ENCODE data around the gene STIM2. TPM values are rescaled to one million over a fixed set of nuclear protein-coding genes. Genes with fewer than 3 reads are reported as not detected.

The STIM2 gene
- total RNA-seq, 1 experiment from 2014 or later: 203 TPM

DNA sequence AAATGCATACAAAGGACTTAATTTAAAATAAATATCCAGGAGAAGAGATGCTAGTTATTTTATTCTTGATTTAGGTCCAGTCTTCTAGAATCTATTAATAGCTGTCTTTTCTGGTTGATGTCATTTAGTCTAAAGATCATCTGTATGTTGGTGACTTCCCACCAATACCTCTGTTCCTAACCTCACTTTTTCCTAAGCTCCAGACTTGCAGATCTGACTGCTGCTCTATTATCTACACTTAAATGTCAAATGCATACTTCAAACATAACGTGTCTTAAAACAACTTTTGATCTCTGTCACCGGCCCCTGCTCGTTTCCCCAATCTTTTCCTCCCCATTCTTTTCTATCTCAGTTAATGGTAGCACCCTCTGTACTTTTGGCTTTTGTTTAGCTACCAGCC lies 133.3 kb downstream of the STIM2 start:
- H3K79me2 ChIP-seq (ENCODE audit: low read length): peaks cover 87% of the 10 kb centered on the region
- DNase-seq: no peak
- peak overlapping the region; percentile 96 for H3K27ac ChIP-seq (ENCODE audit: low read length)

DNA sequence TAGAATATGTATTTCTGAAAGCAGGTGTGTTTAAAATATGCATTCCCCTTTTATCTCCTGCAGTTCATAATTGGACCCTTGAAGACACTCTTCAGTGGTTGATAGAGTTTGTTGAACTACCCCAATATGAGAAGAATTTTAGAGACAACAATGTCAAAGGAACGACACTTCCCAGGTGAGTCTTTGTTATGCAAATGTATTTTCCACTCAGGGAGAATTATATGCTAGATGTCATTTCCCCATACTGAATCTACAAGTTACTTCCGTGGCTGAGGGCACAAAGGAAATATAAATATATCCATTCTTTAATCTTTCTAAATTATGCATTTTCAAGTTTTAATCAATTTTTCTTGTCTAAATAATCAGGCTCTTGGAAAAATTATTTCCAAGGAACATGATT lies 134.7 kb downstream of the STIM2 start:
- peak overlapping the region; percentile 18 for H3K4me2 ChIP-seq (ENCODE audit: low read depth, low read length, poor library complexity, severe bottlenecking)
- no peak for DNase-seq

More for the DNA sequence above, 133.3 kb downstream of the STIM2 start:
- Histone ChIP-seq H4K20me1 (ENCODE audit: insufficient read depth, low read depth, low read length) (no peaks in the 10 kb centered on the region), H3K9me3 (ENCODE audit: low read length) (peaks cover 3% of the 10 kb centered on the region; the same call in 1 of the 2 replicates), H3K36me3 (ENCODE audit: insufficient read depth, low read length) (peaks cover 24% of the 10 kb centered on the region; the same call in 1 of the 2 replicates), H3K4me2 (ENCODE audit: low read depth, low read length, poor library complexity, severe bottlenecking) (peak overlapping the region; percentile 79), H3K27me3 (ENCODE audit: low read length) (no peaks in the 10 kb centered on the region), H3K4me1 (ENCODE audit: low read length) (peaks cover 71% of the 10 kb centered on the region), H2AFZ (ENCODE audit: low read length) (no peak overlapping the region), H3K4me3 (ENCODE audit: low read length) (peak overlapping the region; percentile 54; the same call in 1 of the 2 replicates), H3K9ac (ENCODE audit: low read length) (0 out of 2 replicates have a peak overlapping the region, but pooled peaks have one; percentile 55), H3K9me2 (replicated peaks; ENCODE audit: insufficient read depth, low read length) (no peaks in the 10 kb centered on the region)

DNA sequence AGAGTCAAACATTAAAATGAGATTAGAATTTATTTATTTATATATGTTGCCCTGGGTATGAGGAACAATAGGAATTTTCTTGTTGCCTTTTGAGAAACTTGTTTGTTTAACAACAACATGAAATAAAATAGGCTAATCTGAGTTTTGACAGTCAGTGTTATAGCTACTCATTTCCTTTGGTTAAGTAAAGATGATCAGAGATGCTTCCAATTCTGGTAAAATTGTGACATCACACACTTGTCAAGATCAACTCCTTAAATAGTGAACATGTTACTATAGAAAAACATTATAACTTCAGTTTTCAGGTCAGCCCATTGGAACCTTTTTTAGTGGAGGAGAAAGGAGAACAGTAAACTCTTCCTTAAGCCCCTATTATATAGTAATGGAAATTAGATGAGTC lies 136.1 kb downstream of the STIM2 start:
- no peaks in the 10 kb centered on the region for H3K9me2 ChIP-seq (replicated peaks; ENCODE audit: insufficient read depth, low read length)
- H4K20me1 ChIP-seq (ENCODE audit: insufficient read depth, low read depth, low read length): no peaks in the 10 kb centered on the region
- no peak overlapping the region for H2AFZ ChIP-seq (ENCODE audit: low read length)
- no peak overlapping the region for H3K4me3 ChIP-seq (ENCODE audit: low read length)
- no peaks in the 10 kb centered on the region for H3K9me3 ChIP-seq (ENCODE audit: low read length)
- no peak for DNase-seq
- 0 out of 2 replicates have a peak overlapping the region, but pooled peaks have one; percentile 2 for H3K27ac ChIP-seq (ENCODE audit: low read length)
- no peaks in the 10 kb centered on the region for H3K27me3 ChIP-seq (ENCODE audit: low read length)
- H3K79me2 ChIP-seq (ENCODE audit: low read length): peaks cover 84% of the 10 kb centered on the region
- H3K4me1 ChIP-seq (ENCODE audit: low read length): peaks cover 66% of the 10 kb centered on the region
- peaks cover 20% of the 10 kb centered on the region; the same call in 1 of the 2 replicates for H3K36me3 ChIP-seq (ENCODE audit: insufficient read depth, low read length)
- H3K4me2 ChIP-seq (ENCODE audit: low read depth, low read length, poor library complexity, severe bottlenecking): no peak overlapping the region
- H3K9ac ChIP-seq (ENCODE audit: low read length): no peak overlapping the region

More for the DNA sequence above, 134.7 kb downstream of the STIM2 start:
- no peaks in the 10 kb centered on the region for H4K20me1 ChIP-seq (ENCODE audit: insufficient read depth, low read depth, low read length)
- peaks cover 19% of the 10 kb centered on the region; the same call in 1 of the 2 replicates for H3K36me3 ChIP-seq (ENCODE audit: insufficient read depth, low read length)
- no peak overlapping the region for H3K9ac ChIP-seq (ENCODE audit: low read length)
- peaks cover 1% of the 10 kb centered on the region; the same call in 1 of the 2 replicates for H3K9me3 ChIP-seq (ENCODE audit: low read length)
- peaks cover 86% of the 10 kb centered on the region for H3K79me2 ChIP-seq (ENCODE audit: low read length)
- no peak overlapping the region for H3K4me3 ChIP-seq (ENCODE audit: low read length)
- peak overlapping the region; percentile 96 for H3K27ac ChIP-seq (ENCODE audit: low read length)
- no peaks in the 10 kb centered on the region for H3K9me2 ChIP-seq (replicated peaks; ENCODE audit: insufficient read depth, low read length)
- peaks cover 67% of the 10 kb centered on the region for H3K4me1 ChIP-seq (ENCODE audit: low read length)
- no peaks in the 10 kb centered on the region for H3K27me3 ChIP-seq (ENCODE audit: low read length)
- H2AFZ ChIP-seq (ENCODE audit: low read length): no peak overlapping the region

GRCh38 chr4:26999689-27000088 lies 139.0 kb downstream of the STIM2 start:
- no peak for DNase-seq
- H3K9me3 ChIP-seq (ENCODE audit: low read length): no peaks in the 10 kb centered on the region
- peak overlapping the region; percentile 52 for H3K27ac ChIP-seq (ENCODE audit: low read length)
- peaks cover 85% of the 10 kb centered on the region for H3K79me2 ChIP-seq (ENCODE audit: low read length)
- no peaks in the 10 kb centered on the region for H3K9me2 ChIP-seq (replicated peaks; ENCODE audit: insufficient read depth, low read length)
- no peaks in the 10 kb centered on the region for H4K20me1 ChIP-seq (ENCODE audit: insufficient read depth, low read depth, low read length)
- no peak overlapping the region for H3K4me3 ChIP-seq (ENCODE audit: low read length)
- peaks cover 38% of the 10 kb centered on the region; the same call in 1 of the 2 replicates for H3K36me3 ChIP-seq (ENCODE audit: insufficient read depth, low read length)
- H2AFZ ChIP-seq (ENCODE audit: low read length): no peak overlapping the region
- no peak overlapping the region for H3K4me2 ChIP-seq (ENCODE audit: low read depth, low read length, poor library complexity, severe bottlenecking)
- H3K9ac ChIP-seq (ENCODE audit: low read length): no peak overlapping the region
- no peaks in the 10 kb centered on the region for H3K27me3 ChIP-seq (ENCODE audit: low read length)
- H3K4me1 ChIP-seq (ENCODE audit: low read length): peaks cover 66% of the 10 kb centered on the region

GRCh38 chr4:27000122-27000521 lies 139.5 kb downstream of the STIM2 start:
- H3K4me2 ChIP-seq (ENCODE audit: low read depth, low read length, poor library complexity, severe bottlenecking): no peak overlapping the region
- peaks cover 34% of the 10 kb centered on the region; the same call in 1 of the 2 replicates for H3K36me3 ChIP-seq (ENCODE audit: insufficient read depth, low read length)
- H3K9me3 ChIP-seq (ENCODE audit: low read length): no peaks in the 10 kb centered on the region
- no peak for DNase-seq
- H3K4me3 ChIP-seq (ENCODE audit: low read length): no peak overlapping the region
- peaks cover 64% of the 10 kb centered on the region for H3K4me1 ChIP-seq (ENCODE audit: low read length)
- no peaks in the 10 kb centered on the region for H3K27me3 ChIP-seq (ENCODE audit: low read length)
- no peaks in the 10 kb centered on the region for H3K9me2 ChIP-seq (replicated peaks; ENCODE audit: insufficient read depth, low read length)
- no peak overlapping the region for H2AFZ ChIP-seq (ENCODE audit: low read length)
- H3K9ac ChIP-seq (ENCODE audit: low read length): no peak overlapping the region
- no peaks in the 10 kb centered on the region for H4K20me1 ChIP-seq (ENCODE audit: insufficient read depth, low read depth, low read length)
- peak overlapping the region; percentile 52 for H3K27ac ChIP-seq (ENCODE audit: low read length)
- peaks cover 80% of the 10 kb centered on the region for H3K79me2 ChIP-seq (ENCODE audit: low read length)

DNA sequence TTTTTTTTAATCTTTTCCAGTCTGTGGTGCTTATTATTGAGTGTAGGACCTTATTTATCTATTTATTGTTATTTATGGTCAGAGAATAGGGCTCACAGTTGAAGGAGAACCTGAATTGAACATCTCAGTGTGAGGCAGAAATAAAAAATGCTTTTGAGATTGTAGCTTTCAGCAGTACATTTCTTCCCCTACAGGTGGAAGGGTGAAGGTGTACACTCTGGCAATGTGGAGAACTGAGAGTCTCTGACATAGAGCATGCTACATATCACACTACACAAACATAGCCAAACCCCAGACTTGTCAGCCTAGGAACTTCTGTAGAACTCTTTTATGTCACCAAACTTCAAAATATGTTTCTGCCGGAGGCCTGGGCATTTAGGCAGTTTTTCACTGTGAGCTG lies 140.2 kb downstream of the STIM2 start:
- H3K4me3 ChIP-seq (ENCODE audit: low read length): no peak overlapping the region
- H3K79me2 ChIP-seq (ENCODE audit: low read length): peaks cover 80% of the 10 kb centered on the region
- no peak overlapping the region for H3K9ac ChIP-seq (ENCODE audit: low read length)
- no peak overlapping the region for H3K4me2 ChIP-seq (ENCODE audit: low read depth, low read length, poor library complexity, severe bottlenecking)
- H3K9me3 ChIP-seq (ENCODE audit: low read length): no peaks in the 10 kb centered on the region
- no peak overlapping the region for H2AFZ ChIP-seq (ENCODE audit: low read length)
- H3K27ac ChIP-seq (ENCODE audit: low read length): peak overlapping the region; percentile 52; the same call in 1 of the 2 replicates
- DNase-seq: peak; percentile 72
- no peaks in the 10 kb centered on the region for H3K9me2 ChIP-seq (replicated peaks; ENCODE audit: insufficient read depth, low read length)
- peaks cover 28% of the 10 kb centered on the region; the same call in 1 of the 2 replicates for H3K36me3 ChIP-seq (ENCODE audit: insufficient read depth, low read length)
- H3K27me3 ChIP-seq (ENCODE audit: low read length): no peaks in the 10 kb centered on the region
- H3K4me1 ChIP-seq (ENCODE audit: low read length): peaks cover 64% of the 10 kb centered on the region
- no peaks in the 10 kb centered on the region for H4K20me1 ChIP-seq (ENCODE audit: insufficient read depth, low read depth, low read length)

DNA sequence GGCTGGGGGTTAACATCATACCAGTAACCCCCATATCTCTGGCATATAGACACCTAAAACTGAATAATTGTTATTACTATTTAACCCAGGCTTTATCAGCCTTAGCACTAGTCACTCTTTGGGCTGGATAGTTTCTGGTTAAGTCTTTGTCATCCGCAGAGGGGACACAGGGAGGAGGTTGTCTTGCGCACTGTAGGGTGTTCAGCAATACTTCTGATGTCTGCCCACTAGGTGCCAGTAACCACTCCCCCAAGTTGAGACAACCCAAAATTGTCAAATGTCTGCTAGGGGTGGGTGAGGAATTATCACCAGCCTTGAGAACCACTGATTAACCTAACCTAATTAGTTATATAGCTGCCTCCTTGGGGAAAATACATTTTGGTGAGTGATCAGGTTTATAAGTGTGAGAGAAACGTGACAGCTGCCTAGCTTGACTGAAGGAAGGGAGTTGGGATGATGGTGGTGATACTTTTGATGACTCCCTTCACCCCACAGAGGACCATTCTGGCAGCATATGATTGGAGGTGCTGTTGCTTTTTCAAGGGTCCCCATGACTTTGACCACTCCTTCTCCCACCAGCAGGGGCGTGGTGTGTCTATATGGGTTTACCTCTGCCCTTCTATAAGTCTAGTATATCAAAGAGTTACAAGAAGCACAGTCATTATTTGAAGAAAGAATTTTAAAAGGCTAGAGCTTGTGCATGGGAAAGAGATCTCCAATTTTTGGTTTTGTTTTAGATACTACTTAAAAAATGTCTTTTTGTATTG lies 140.9 kb downstream of the STIM2 start:
- no peak overlapping the region for H3K4me3 ChIP-seq (ENCODE audit: low read length)
- no peaks in the 10 kb centered on the region for H4K20me1 ChIP-seq (ENCODE audit: insufficient read depth, low read depth, low read length)
- H3K4me1 ChIP-seq (ENCODE audit: low read length): peaks cover 69% of the 10 kb centered on the region
- no peak overlapping the region for H3K9ac ChIP-seq (ENCODE audit: low read length)
- H2AFZ ChIP-seq (ENCODE audit: low read length): no peak overlapping the region
- peaks cover 80% of the 10 kb centered on the region for H3K79me2 ChIP-seq (ENCODE audit: low read length)
- H3K9me3 ChIP-seq (ENCODE audit: low read length): no peaks in the 10 kb centered on the region
- H3K27ac ChIP-seq (ENCODE audit: low read length): peak overlapping the region; percentile 58
- no peaks in the 10 kb centered on the region for H3K9me2 ChIP-seq (replicated peaks; ENCODE audit: insufficient read depth, low read length)
- DNase-seq: no peak
- H3K36me3 ChIP-seq (ENCODE audit: insufficient read depth, low read length): peaks cover 23% of the 10 kb centered on the region; the same call in 1 of the 2 replicates
- H3K4me2 ChIP-seq (ENCODE audit: low read depth, low read length, poor library complexity, severe bottlenecking): no peak overlapping the region
- no peaks in the 10 kb centered on the region for H3K27me3 ChIP-seq (ENCODE audit: low read length)

DNA sequence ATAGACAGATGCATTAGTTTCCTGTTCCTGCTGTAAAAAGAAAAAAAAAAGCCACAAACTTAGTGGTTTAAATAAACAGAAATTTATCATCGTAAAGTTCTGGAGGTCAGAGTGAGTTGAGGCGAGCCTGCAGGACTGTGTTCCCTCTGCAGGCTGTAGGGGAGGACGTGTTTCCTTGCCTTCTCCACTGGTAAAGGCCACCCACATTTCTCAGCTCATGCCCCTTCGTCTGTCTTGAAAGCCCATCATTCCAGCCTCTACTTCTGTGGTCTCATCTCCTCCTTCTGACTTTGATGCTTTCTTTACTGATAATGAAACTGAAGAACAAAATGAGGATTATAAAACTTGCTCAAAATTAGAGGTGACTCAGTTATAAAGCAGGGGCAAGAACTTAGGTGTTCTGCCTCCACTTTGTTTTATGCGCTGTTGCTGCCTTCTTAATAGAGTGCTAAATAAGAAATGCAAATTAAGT lies 143.0 kb downstream of the STIM2 start:
- Histone ChIP-seq H3K36me3 (ENCODE audit: insufficient read depth, low read length) (peaks cover 25% of the 10 kb centered on the region; the same call in 1 of the 2 replicates), H3K9me2 (replicated peaks; ENCODE audit: insufficient read depth, low read length) (no peaks in the 10 kb centered on the region), H3K4me1 (ENCODE audit: low read length) (peaks cover 75% of the 10 kb centered on the region), H3K4me2 (ENCODE audit: low read depth, low read length, poor library complexity, severe bottlenecking) (no peak overlapping the region), H2AFZ (ENCODE audit: low read length) (no peak overlapping the region), H3K4me3 (ENCODE audit: low read length) (no peak overlapping the region), H3K9me3 (ENCODE audit: low read length) (no peaks in the 10 kb centered on the region), H3K9ac (ENCODE audit: low read length) (no peak overlapping the region), H4K20me1 (ENCODE audit: insufficient read depth, low read depth, low read length) (no peaks in the 10 kb centered on the region), H3K27ac (ENCODE audit: low read length) (peak overlapping the region; percentile 58), H3K27me3 (ENCODE audit: low read length) (no peaks in the 10 kb centered on the region), H3K79me2 (ENCODE audit: low read length) (peaks cover 63% of the 10 kb centered on the region)
- no peak for DNase-seq

Data from Karpas-422 (cell line).